ENCODE results near the gene MON2.

DNA sequence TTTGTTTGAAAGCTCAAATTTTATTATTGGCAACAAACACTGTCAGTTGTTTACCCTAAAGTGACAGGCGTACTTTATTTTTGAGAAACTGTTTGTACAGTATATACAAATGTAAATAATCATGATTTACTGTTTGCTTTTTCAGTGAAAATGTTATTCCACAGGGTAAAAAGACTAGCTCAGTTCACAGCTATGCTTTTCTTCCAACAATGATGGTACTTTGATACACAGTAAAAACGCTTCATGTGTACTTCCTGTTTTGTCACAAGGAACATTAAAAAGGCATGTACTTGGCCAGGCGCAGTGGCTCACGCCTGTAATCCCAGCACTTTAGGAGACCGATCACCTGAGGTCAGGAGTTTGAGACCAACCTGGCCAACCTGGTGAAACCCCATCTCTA, 53.7 kb downstream of the MON2 start:
- TF ChIP-seq, protein P1, sequence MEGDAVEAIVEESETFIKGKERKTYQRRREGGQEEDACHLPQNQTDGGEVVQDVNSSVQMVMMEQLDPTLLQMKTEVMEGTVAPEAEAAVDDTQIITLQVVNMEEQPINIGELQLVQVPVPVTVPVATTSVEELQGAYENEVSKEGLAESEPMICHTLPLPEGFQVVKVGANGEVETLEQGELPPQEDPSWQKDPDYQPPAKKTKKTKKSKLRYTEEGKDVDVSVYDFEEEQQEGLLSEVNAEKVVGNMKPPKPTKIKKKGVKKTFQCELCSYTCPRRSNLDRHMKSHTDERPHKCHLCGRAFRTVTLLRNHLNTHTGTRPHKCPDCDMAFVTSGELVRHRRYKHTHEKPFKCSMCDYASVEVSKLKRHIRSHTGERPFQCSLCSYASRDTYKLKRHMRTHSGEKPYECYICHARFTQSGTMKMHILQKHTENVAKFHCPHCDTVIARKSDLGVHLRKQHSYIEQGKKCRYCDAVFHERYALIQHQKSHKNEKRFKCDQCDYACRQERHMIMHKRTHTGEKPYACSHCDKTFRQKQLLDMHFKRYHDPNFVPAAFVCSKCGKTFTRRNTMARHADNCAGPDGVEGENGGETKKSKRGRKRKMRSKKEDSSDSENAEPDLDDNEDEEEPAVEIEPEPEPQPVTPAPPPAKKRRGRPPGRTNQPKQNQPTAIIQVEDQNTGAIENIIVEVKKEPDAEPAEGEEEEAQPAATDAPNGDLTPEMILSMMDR (IDR thresholded peaks at IDR 0.05) = no peak
- no peak for TF ChIP-seq POLR2A (IDR thresholded peaks at IDR 0.05)

Data from body of pancreas (tissue), 4 donors.